HG03439 (cell line): Measurements from ENCODE around the gene CT45A3.
"Not testable (repeated sequence)": the region's sequence is repeated elsewhere in the genome, so short reads cannot be mapped to it uniquely, and the experiment has no call there.

Experiments
- ATAC-seq: cut with Tn5 transposase; IDR thresholded peaks from one replicate; pipeline ENCODE4 v1.9.1; 2021; ENCODE audit warnings: mild to moderate bottlenecking, moderate library complexity; ENCODE audit not compliant: unreplicated experiment

CT45A3 gene, protein sequence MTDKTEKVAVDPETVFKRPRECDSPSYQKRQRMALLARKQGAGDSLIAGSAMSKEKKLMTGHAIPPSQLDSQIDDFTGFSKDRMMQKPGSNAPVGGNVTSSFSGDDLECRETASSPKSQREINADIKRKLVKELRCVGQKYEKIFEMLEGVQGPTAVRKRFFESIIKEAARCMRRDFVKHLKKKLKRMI

GRCh38 chrX:135768091-135768490 lies at the start of gene CT45A3:
Gene CT45A3, minus strand, starts transcription at chrX:135768191. Its CDS starts 3,747 bp downstream, at chrX:135764444.
- not testable (repeated sequence) for ATAC-seq

- not testable (repeated sequence) for ATAC-seq
Measured at GRCh38 chrX:135802687-135803086, 34.7 kb upstream of the CT45A3 start, which contains the start of gene CT45A6. Gene CT45A6, minus strand, starts transcription at chrX:135802787. Its CDS starts 3,794 bp downstream, at chrX:135798993.

- ATAC-seq: not testable (repeated sequence)
Measured at GRCh38 chrX:135785403-135785802, 17.4 kb upstream of the CT45A3 start, which contains the start of gene CT45A5. Gene CT45A5, minus strand, starts transcription at chrX:135785503. Its CDS starts 3,774 bp downstream, at chrX:135781729.

DNA sequence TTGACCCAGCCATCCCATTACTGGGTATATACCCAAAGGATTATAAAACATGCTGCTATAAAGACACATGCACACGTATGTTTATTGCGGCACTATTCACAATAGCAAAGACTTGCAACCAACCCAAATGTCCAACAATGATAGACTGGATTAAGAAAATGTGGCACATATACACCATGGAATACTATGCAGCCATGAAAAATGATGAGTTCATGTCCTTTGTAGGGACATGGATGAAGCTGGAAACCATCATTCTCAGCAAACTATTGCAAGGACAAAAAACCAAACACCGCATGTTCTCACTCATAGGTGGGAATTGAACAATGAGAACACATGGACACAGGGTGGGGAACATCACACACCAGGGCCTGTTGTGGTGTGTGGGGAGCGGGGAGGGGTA lies 23.3 kb downstream of the CT45A3 start:
- not testable (repeated sequence) for ATAC-seq

GRCh38 chrX:135741192-135741715 lies 26.7 kb downstream of the CT45A3 start:
- ATAC-seq: no peak

- no peak for ATAC-seq
Measured at GRCh38 chrX:135740681-135741149, 27.3 kb downstream of the CT45A3 start.

GRCh38 chrX:135737366-135738071 lies 30.5 kb downstream of the CT45A3 start:
- ATAC-seq: no peak

DNA sequence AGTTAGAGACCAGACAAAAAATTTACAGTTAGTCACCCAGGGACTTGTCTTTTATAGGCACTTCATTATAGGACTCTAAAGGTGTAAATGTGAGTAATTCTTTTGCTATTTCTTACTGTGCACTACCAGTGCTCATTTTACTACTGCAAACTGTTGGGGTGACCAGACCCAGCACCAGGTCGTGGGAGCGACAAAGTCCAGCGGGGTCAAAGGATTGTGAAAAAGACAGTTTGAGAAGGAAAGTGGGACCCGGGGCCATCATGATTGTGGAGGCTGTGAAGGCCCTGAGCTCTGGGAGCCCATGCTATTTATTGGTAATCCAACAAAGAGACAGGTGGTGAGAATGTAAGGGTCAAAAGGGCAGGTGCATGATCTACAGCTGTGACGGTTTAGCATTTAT lies 33.3 kb downstream of the CT45A3 start:
- ATAC-seq: not testable (repeated sequence)

- no peak for ATAC-seq
Measured at GRCh38 chrX:135713795-135714194, 54.2 kb downstream of the CT45A3 start.

DNA sequence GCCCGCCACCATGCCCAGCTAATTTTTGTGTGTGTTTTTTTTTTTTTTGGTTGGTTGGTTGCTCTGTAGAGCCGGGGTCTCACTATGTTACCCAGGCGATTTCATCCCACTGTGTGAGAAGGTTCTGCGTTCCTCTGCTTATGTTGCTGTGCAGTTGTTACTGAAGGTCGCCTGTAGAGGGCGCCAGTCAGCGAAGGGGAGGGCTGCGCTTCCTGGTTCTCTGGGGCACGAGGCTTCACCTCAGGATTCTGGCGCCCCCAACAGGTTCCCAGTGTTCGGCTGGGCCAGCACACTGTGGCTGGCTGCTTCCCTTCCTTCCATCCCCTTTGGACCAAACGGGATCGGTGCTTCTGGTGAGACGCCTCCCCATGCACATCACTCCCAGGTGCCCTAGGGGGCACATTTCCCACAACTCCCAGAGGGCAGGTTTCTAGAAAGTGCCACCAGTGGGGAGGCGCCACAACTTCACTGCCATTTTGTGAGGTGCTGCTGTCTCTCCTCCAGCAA lies 54.8 kb downstream of the CT45A3 start, which contains the start of gene CT45A1:
Gene CT45A1, plus strand, starts transcription at position 457 of the 507 bp plus-strand sequence. CDS start 5,302 bp downstream, outside the sequence.
- ATAC-seq: not testable (repeated sequence)
